H9 (cell line): ENCODE measurements around the gene CACNA1A. TPM values are rescaled to one million over a fixed set of nuclear protein-coding genes. Genes with fewer than 3 reads are reported as not detected.

Experiments used
- DNase-seq: peaks from one replicate; pipeline ENCODE4 v3.0.0-alpha.2; 2017
- H2AFZ ChIP-seq: one replicate; pipeline ENCODE4 v1.6.1; 2013; ENCODE audit warnings: mild to moderate bottlenecking, low read length, control low read depth, moderate library complexity
- H2AK5ac ChIP-seq: 2 replicates; pipeline ENCODE4 v1.6.1; 2013; ENCODE audit warnings: low read length, control low read depth, mixed read lengths; ENCODE audit not compliant: insufficient read length
- H2BK120ac ChIP-seq: one replicate; pipeline ENCODE4 v1.6.1; 2013; ENCODE audit warnings: low read depth, mild to moderate bottlenecking, low read length, control low read depth, inconsistent platforms; ENCODE audit not compliant: poor library complexity, severe bottlenecking
- H2BK12ac ChIP-seq: 2 replicates; pipeline ENCODE4 v1.6.1; 2013; ENCODE audit warnings: low read length, control low read depth, mixed read lengths, low read depth; ENCODE audit not compliant: insufficient read length
- H2BK15ac ChIP-seq: 2 replicates; pipeline ENCODE4 v1.6.1; 2013; ENCODE audit warnings: low read depth, low read length, control low read depth
- H2BK20ac ChIP-seq: one replicate; pipeline ENCODE4 v1.6.1; 2013; ENCODE audit warnings: low read depth, mild to moderate bottlenecking, low read length, control low read depth, inconsistent platforms; ENCODE audit not compliant: poor library complexity, severe bottlenecking
- H2BK5ac ChIP-seq: 2 replicates; pipeline ENCODE4 v1.6.1; 2013; ENCODE audit warnings: low read length, control low read depth, mixed read lengths; ENCODE audit not compliant: insufficient read length
- H3K14ac ChIP-seq: 2 replicates; pipeline ENCODE4 v1.6.1; 2013; ENCODE audit warnings: low read length, control low read depth; ENCODE audit not compliant: insufficient read depth
- H3K18ac ChIP-seq: 2 replicates; pipeline ENCODE4 v1.6.1; 2013; ENCODE audit warnings: low read depth, mild to moderate bottlenecking, mixed read lengths, low read length, control low read depth; ENCODE audit not compliant: insufficient read length
- H3K23ac ChIP-seq: 2 replicates; pipeline ENCODE4 v1.6.1; 2013; ENCODE audit warnings: low read length, control low read depth, mixed read lengths, low read depth; ENCODE audit not compliant: insufficient read length
- H3K23me2 ChIP-seq: 2 replicates; pipeline ENCODE4 v1.6.1; 2013; ENCODE audit warnings: low read depth, mild to moderate bottlenecking, mixed read lengths, low read length, control low read depth; ENCODE audit not compliant: insufficient read length, poor library complexity, severe bottlenecking
- H3K27ac ChIP-seq: 2 replicates; pipeline ENCODE4 v1.5.1; 2013; ENCODE audit warnings: low read length, control low read depth, mixed read lengths, low read depth; ENCODE audit not compliant: insufficient read length
- H3K27me3 ChIP-seq: 2 replicates; pipeline ENCODE4 v1.6.1; 2013; ENCODE audit warnings: low read length, control low read depth, inconsistent platforms; ENCODE audit not compliant: insufficient read depth
- H3K4ac ChIP-seq: 2 replicates; pipeline ENCODE4 v1.6.1; 2013; ENCODE audit warnings: low read depth, mild to moderate bottlenecking, control low read depth, inconsistent platforms, low read length, moderate library complexity
- H3K4me1 ChIP-seq: 2 replicates; pipeline ENCODE4 v1.6.1; 2013; ENCODE audit warnings: low read length, control low read depth, inconsistent platforms; ENCODE audit not compliant: insufficient read depth
- H3K4me2 ChIP-seq: 2 replicates; pipeline ENCODE4 v1.6.1; 2013; ENCODE audit warnings: low read length, control low read depth, mixed read lengths; ENCODE audit not compliant: insufficient read length, insufficient read depth
- H3K56ac ChIP-seq: 2 replicates; pipeline ENCODE4 v1.6.1; 2013; ENCODE audit warnings: low read depth, mild to moderate bottlenecking, mixed read lengths, low read length, control low read depth; ENCODE audit not compliant: insufficient read length
- H3K79me1 ChIP-seq: 2 replicates; pipeline ENCODE4 v1.6.1; 2013; ENCODE audit warnings: low read depth, mild to moderate bottlenecking, moderate library complexity, low read length, control low read depth, inconsistent platforms; ENCODE audit not compliant: insufficient read depth, poor library complexity, severe bottlenecking
- H3K79me2 ChIP-seq: 2 replicates; pipeline ENCODE4 v1.6.1; 2013; ENCODE audit warnings: low read length, control low read depth, inconsistent platforms; ENCODE audit not compliant: insufficient read depth
- H3K9ac ChIP-seq: 2 replicates; pipeline ENCODE4 v1.6.1; 2013; ENCODE audit warnings: low read length, control low read depth, mixed read lengths; ENCODE audit not compliant: insufficient read length; ENCODE audit errors: extremely low read depth
- H3K9me3 ChIP-seq: one replicate; pipeline ENCODE4 v1.6.1; 2013; ENCODE audit warnings: low read depth, low read length, inconsistent platforms; ENCODE audit not compliant: control insufficient read depth
- H3T11ph ChIP-seq: one replicate; pipeline ENCODE4 v1.6.1; 2013; ENCODE audit warnings: mild to moderate bottlenecking, low read length, control low read depth, inconsistent platforms
- H4K20me1 ChIP-seq: one replicate; pipeline ENCODE4 v1.6.1; 2013; ENCODE audit not compliant: control insufficient read depth, insufficient read length, insufficient read depth
- H4K5ac ChIP-seq: 2 replicates; pipeline ENCODE4 v1.6.1; 2013; ENCODE audit warnings: low read depth, mild to moderate bottlenecking, mixed read lengths, low read length, control low read depth; ENCODE audit not compliant: insufficient read length
- H4K8ac ChIP-seq: replicated peaks from 2 replicates; pipeline ENCODE4 v1.6.1; 2013; ENCODE audit warnings: low read length, control low read depth, mixed read lengths, low read depth; ENCODE audit not compliant: insufficient read length
- H4K91ac ChIP-seq: 2 replicates; pipeline ENCODE4 v1.6.1; 2013; ENCODE audit warnings: low read depth, mild to moderate bottlenecking, moderate library complexity, mixed read lengths, low read length, control low read depth; ENCODE audit not compliant: insufficient read length
- H3K27ac Mint-ChIP-seq, 3 experiments: 2 replicates in 2 of 3; 3 replicates in 1 of 3; pipeline ENCODE4 v1.8.0; 2020 to 2021; ENCODE audit warnings: mixed read lengths in 3 of 3, mild to moderate bottlenecking in 1 of 3, moderate library complexity in 1 of 3
- H3K27me3 Mint-ChIP-seq: 2 replicates; pipeline ENCODE4 v1.8.0; 2021; ENCODE audit warnings: low read depth, mild to moderate bottlenecking, moderate library complexity, mixed read lengths
- H3K36me3 Mint-ChIP-seq, 3 experiments: 2 replicates in 2 of 3; 3 replicates in 1 of 3; pipeline ENCODE4 v1.8.0; 2020 to 2021; ENCODE audit warnings: low read depth in 3 of 3, mixed read lengths in 3 of 3; ENCODE audit not compliant: insufficient read depth in 1 of 3
- H3K4me1 Mint-ChIP-seq, 2 experiments: 2 replicates each; pipeline ENCODE4 v1.8.0; 2020; ENCODE audit warnings: mixed read lengths in 2 of 2
- H3K4me3 Mint-ChIP-seq, 2 experiments: 2 replicates in 1 of 2; 3 replicates in 1 of 2; pipeline ENCODE4 v1.8.0; 2020 to 2021; ENCODE audit warnings: mild to moderate bottlenecking in 2 of 2, mixed read lengths in 2 of 2, moderate library complexity in 1 of 2
- H3K9me3 Mint-ChIP-seq, 2 experiments: 2 replicates in 1 of 2; 3 replicates in 1 of 2; pipeline ENCODE4 v1.8.0; 2020; ENCODE audit warnings: mild to moderate bottlenecking in 2 of 2, mixed read lengths in 2 of 2, moderate library complexity in 1 of 2
- WGBS: extraction: QIAGEN DNeasy Blood & Tissue Kit; methylation state at CpG from one replicate; pipeline ENCODE4 v1.1.7; 2013; ENCODE audit warnings: missing lambda C conversion rate, low lambda C conversion rate, mixed read lengths; ENCODE audit not compliant: insufficient read length; ENCODE audit errors: extremely low coverage; 5-methylcytosine and 5-hydroxymethylcytosine counted together
- total RNA-seq: library from RNA; stranded (reverse); gene quantifications from 2 replicates; pipeline ENCODE4 v1.2.1, GENCODE V29; 2021
- TF ChIP-seq, protein P1 (sequence below): fragments of 200-600 bp; sonication (generic); conservative IDR thresholded peaks from 3 replicates; pipeline ENCODE4 v1.8.0; 2021; ENCODE audit warnings: antibody characterized with exemption, mild to moderate bottlenecking

Gene CACNA1A
- total RNA-seq, 1 experiment from 2014 or later: 8.0 TPM

DNA sequence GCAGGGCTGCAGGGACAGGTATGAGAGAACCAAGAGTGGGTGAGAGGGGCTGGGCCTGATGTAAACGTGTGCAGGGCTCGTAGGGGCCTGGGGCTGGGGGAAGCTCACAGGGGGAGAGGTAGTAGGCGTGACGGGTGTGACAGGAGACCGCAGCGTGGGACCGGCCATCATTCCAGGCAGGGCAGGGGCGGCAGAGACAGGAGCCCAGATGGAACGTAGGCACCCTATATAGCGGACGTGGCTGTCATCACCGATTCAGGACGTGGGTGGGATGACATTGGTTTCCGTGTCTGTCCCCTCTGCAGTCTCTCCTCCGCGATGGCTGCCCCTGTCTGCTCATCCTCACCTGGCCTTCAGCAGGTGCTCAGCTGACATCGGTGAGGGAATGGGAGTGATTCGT is 307.6 kb downstream of the CACNA1A start:
- TF ChIP-seq, protein P1, sequence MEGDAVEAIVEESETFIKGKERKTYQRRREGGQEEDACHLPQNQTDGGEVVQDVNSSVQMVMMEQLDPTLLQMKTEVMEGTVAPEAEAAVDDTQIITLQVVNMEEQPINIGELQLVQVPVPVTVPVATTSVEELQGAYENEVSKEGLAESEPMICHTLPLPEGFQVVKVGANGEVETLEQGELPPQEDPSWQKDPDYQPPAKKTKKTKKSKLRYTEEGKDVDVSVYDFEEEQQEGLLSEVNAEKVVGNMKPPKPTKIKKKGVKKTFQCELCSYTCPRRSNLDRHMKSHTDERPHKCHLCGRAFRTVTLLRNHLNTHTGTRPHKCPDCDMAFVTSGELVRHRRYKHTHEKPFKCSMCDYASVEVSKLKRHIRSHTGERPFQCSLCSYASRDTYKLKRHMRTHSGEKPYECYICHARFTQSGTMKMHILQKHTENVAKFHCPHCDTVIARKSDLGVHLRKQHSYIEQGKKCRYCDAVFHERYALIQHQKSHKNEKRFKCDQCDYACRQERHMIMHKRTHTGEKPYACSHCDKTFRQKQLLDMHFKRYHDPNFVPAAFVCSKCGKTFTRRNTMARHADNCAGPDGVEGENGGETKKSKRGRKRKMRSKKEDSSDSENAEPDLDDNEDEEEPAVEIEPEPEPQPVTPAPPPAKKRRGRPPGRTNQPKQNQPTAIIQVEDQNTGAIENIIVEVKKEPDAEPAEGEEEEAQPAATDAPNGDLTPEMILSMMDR: no peak
- no peak overlapping the region for H4K5ac ChIP-seq
- no peak overlapping the region for H2AFZ ChIP-seq
- Mint-ChIP-seq H3K4me3 (no peak overlapping the region), H3K27ac (peak overlapping the region in 1 of 3 experiments; percentile 73; a peak in 1 of 7 replicates), H3K36me3 (no peaks in the 10 kb centered on the region), H3K4me1 (no peaks in the 10 kb centered on the region), H3K9me3 (no peaks in the 10 kb centered on the region), H3K27me3 (no peaks in the 10 kb centered on the region)
- H3K56ac ChIP-seq: no peak overlapping the region
- no peak overlapping the region for H2BK15ac ChIP-seq
- no CpG with 5 or more reads among the region's 18 CpGs for WGBS
- H4K91ac ChIP-seq: no peak overlapping the region
- H3K27me3 ChIP-seq: no peaks in the 10 kb centered on the region
- H4K20me1 ChIP-seq: no peaks in the 10 kb centered on the region
- no peak overlapping the region for H3K4me2 ChIP-seq
- no peak overlapping the region for H2BK120ac ChIP-seq
- no peaks in the 10 kb centered on the region for H3K4me1 ChIP-seq
- H3K4ac ChIP-seq: no peak overlapping the region
- H3K23ac ChIP-seq: no peak overlapping the region
- H3K79me1 ChIP-seq: no peaks in the 10 kb centered on the region
- no peak overlapping the region; the same call in 1 of the 2 replicates for H3K14ac ChIP-seq
- H3K79me2 ChIP-seq: no peaks in the 10 kb centered on the region
- H3K9me3 ChIP-seq: no peaks in the 10 kb centered on the region
- H3K9ac ChIP-seq: no peak overlapping the region
- H2AK5ac ChIP-seq: no peak overlapping the region
- no peak overlapping the region for H2BK20ac ChIP-seq
- no peak overlapping the region for H3T11ph ChIP-seq
- H3K23me2 ChIP-seq: no peaks in the 10 kb centered on the region
- H2BK5ac ChIP-seq: peak overlapping the region; percentile 49
- H4K8ac ChIP-seq: no peak overlapping the region
- DNase-seq: no peak
- H3K18ac ChIP-seq: no peak overlapping the region
- no peak overlapping the region for H3K27ac ChIP-seq
- no peak overlapping the region for H2BK12ac ChIP-seq
